Gastrocnemius medialis (tissue), 4 donors: ENCODE data around the gene SPIRE1. TPM values are rescaled to one million over a fixed set of nuclear protein-coding genes. Genes with fewer than 3 reads are reported as not detected.
A peak's percentile ranks its signal among the peaks of the same experiment; 100 is the strongest.
"Not testable (repeated sequence)": the region's sequence is repeated elsewhere in the genome, so short reads cannot be mapped to it uniquely, and the experiment has no call there.

Experiments used
- ATAC-seq, 2 donors: fragments of 150-250 bp; one replicate each; pipeline ENCODE4 v1.9.1; 2016
- DNase-seq, 2 donors: peaks; one replicate each; pipeline ENCODE4 v3.0.0-alpha.2; 2019
- H3K27ac ChIP-seq, 4 donors: fragments of 200-600 bp; sonication (generic); 1 replicate in 1 of 4; 2 replicates in 3 of 4; pipeline ENCODE4 v1.5.1; 2016 to 2018; ENCODE audit warnings: mild to moderate bottlenecking in 2 of 4, moderate library complexity in 1 of 4
- H3K27me3 ChIP-seq, 3 donors: fragments of 200-600 bp; sonication (generic) in 2 of 3; 1 replicate in 1 of 3; 2 replicates in 2 of 3; pipeline versions ENCODE4 v1.5.1 to v1.6.0; 2016 to 2019; ENCODE audit warnings: mild to moderate bottlenecking in 1 of 3, moderate library complexity in 1 of 3
- H3K36me3 ChIP-seq, 2 donors: fragments of 200-600 bp; sonication (generic) in 1 of 2; one replicate each; pipeline ENCODE4 v1.5.1; 2017 to 2018
- H3K4me1 ChIP-seq, 2 donors: fragments of 200-600 bp; sonication (generic) in 1 of 2; one replicate each; pipeline ENCODE4 v1.5.1; 2016 to 2017; ENCODE audit warnings: mild to moderate bottlenecking in 2 of 2
- H3K4me3 ChIP-seq, 4 donors: fragments of 200-600 bp; sonication (generic) in 3 of 4; 1 replicate in 1 of 4; 2 replicates in 3 of 4; pipeline ENCODE4 v1.5.1; 2016 to 2019; ENCODE audit warnings: mild to moderate bottlenecking in 2 of 4
- H3K9me3 ChIP-seq, 3 donors: fragments of 200-600 bp; sonication (generic) in 2 of 3; 1 replicate in 1 of 3; 2 replicates in 2 of 3; pipeline ENCODE4 v1.5.1; 2016 to 2019
- POLR2A ChIP-seq, 2 donors: fragments of 450-650 bp; IDR thresholded peaks; one replicate each; pipeline ENCODE4 v1.6.1; 2017; ENCODE audit warnings: antibody characterized with exemption in 2 of 2, mild to moderate bottlenecking in 2 of 2, moderate library complexity in 2 of 2
- in situ Hi-C, 4 donors: fragments of 200-750 bp; cut with MboI; loops; one replicate each; pipeline versions ENCODE4 v1.15.0 to v1.8.0; 2017; ENCODE audit warnings: low sequenced_read_pairs in 4 of 4
- intact Hi-C: fragments of 100-400 bp; cut with DNase I; formaldehyde crosslinking; loops from one replicate; pipeline ENCODE4 v1.15.1; 2023; ENCODE audit warnings: low total_unique reads
- total RNA-seq, 4 donors: library from RNA; depleted of rRNA; stranded (reverse); fragments of >200 nt; gene quantifications; one replicate each; pipeline versions ENCODE4 v1.1.0 to v1.2.3, GENCODE V29; 2016
- TF ChIP-seq, protein P1 (sequence below), 5 experiments: fragments of 450-650 bp in 3 of 5; fragments of 200-600 bp in 2 of 5; sonication (generic) in 2 of 5; IDR thresholded peaks in 4 of 5; conservative IDR thresholded peaks in 1 of 5; 1 replicate in 4 of 5; 2 replicates in 1 of 5; pipeline ENCODE4 v1.5.1; 2016 to 2019; ENCODE audit warnings: antibody characterized with exemption in 5 of 5, mild to moderate bottlenecking in 3 of 5, moderate library complexity in 3 of 5

Gene SPIRE1
- total RNA-seq, 4 donors from 2014 or later: 48.3 to 82.7 (median 55.1) TPM

DNA sequence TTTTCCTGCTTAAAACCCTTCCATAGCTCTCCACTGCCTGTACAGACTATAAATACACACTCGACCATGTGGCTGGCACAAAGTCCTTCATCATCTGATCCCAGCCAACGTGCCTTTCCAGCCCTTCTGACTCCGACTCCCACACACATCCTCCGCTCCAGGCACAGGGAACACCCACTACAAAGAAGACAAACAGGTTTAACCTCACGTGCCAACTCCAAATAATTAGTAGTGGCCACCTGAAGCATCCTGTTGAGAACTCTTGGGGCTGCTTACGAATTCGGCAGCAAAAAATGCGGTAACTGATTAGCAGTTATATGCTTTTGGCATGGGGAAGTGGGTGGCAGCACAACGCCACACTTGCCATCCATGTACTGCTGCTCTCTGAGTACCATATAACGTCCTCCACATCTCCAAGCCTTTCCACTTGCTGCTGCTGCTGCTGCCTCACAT is 12.1 kb downstream of the SPIRE1 start:
- H3K27me3 ChIP-seq: no peaks in the 10 kb centered on the region
- intact Hi-C loops: loop anchor here (5.0 kb wide), 1 partner anchor 93 kb away; no protein-coding TSS in a partner anchor
- no peaks in the 10 kb centered on the region for H3K36me3 ChIP-seq
- DNase-seq (peak; percentile 78 to 87), ATAC-seq (peak; percentile 99)
- peaks cover 22 to 40% of the 10 kb centered on the region in 2 donors for H3K4me1 ChIP-seq
- H3K4me3 ChIP-seq: peak overlapping the region in 3 of 4 donors; percentile 19 to 26 (median 24)
- peak overlapping the region; percentile 80 to 89 (median 82) for H3K27ac ChIP-seq
- TF ChIP-seq, protein P1, sequence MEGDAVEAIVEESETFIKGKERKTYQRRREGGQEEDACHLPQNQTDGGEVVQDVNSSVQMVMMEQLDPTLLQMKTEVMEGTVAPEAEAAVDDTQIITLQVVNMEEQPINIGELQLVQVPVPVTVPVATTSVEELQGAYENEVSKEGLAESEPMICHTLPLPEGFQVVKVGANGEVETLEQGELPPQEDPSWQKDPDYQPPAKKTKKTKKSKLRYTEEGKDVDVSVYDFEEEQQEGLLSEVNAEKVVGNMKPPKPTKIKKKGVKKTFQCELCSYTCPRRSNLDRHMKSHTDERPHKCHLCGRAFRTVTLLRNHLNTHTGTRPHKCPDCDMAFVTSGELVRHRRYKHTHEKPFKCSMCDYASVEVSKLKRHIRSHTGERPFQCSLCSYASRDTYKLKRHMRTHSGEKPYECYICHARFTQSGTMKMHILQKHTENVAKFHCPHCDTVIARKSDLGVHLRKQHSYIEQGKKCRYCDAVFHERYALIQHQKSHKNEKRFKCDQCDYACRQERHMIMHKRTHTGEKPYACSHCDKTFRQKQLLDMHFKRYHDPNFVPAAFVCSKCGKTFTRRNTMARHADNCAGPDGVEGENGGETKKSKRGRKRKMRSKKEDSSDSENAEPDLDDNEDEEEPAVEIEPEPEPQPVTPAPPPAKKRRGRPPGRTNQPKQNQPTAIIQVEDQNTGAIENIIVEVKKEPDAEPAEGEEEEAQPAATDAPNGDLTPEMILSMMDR (IDR thresholded peaks at IDR 0.05 in 4 of 5, conservative IDR thresholded peaks at IDR 0.05 in 1 of 5): no peak
- TF ChIP-seq POLR2A (IDR thresholded peaks at IDR 0.05): peak in 1 of 2 donors; percentile 42
- no peaks in the 10 kb centered on the region for H3K9me3 ChIP-seq
- in situ Hi-C loops: loop anchor here in 2 of 4 donors (10.0 to 25.0 kb wide), 2 partner anchors 91 to 108 kb away; no protein-coding TSS in a partner anchor

DNA sequence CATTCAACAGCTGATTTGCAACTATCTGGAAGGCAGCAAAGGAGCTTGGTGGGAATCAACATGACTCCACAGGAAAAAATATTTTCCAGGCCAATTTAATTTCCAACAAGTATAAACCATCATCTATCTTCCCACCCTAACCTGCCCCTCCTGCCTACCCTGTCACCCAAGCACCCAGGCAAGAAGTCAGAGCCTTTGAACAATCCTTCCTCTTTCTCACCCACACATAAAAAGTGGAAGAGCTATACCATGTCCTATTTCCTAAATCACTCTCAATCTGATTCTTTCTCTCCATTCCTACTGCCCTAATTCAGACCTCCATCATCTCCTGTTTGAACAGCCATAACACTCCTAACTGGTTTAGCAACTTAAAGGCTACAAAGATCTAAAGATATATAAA is 12.7 kb downstream of the SPIRE1 start:
- in situ Hi-C loops (loop anchor here in 2 of 4 donors (10.0 to 25.0 kb wide), 2 partner anchors 90 to 108 kb away; no protein-coding TSS in a partner anchor), intact Hi-C loops (loop anchor here (5.0 kb wide), 1 partner anchor 93 kb away; no protein-coding TSS in a partner anchor)
- Histone ChIP-seq H3K36me3 (no peaks in the 10 kb centered on the region), H3K4me1 (peaks cover 22 to 40% of the 10 kb centered on the region in 2 donors), H3K4me3 (peak overlapping the region in 1 of 4 donors; percentile 24), H3K27me3 (no peaks in the 10 kb centered on the region), H3K9me3 (no peaks in the 10 kb centered on the region), H3K27ac (peak overlapping the region; percentile 80 to 89 (median 82))
- ATAC-seq: peak; percentile 1 to 6
- no peak for DNase-seq
- TF ChIP-seq, protein P1 (IDR thresholded peaks at IDR 0.05 in 4 of 5, conservative IDR thresholded peaks at IDR 0.05 in 1 of 5): no peak
- no peak for TF ChIP-seq POLR2A (IDR thresholded peaks at IDR 0.05)

DNA sequence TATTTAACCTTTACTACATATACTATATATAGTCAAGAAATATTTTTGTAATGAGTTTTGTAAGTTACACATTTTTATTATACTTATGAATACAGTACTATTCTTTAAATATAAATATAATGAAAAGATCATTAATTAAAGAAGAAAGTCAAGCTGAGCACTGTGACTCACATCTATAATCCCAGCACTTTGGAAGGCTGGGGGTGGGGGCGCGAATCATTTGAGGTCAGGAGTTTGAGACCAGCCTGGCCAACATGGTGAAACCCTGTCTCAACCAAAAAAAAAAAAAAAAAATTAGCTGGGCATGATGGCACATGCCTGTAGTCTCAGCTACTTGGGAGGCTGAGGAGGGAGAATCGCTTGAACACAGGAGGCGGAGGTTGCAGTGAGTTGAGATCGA is 14.2 kb downstream of the SPIRE1 start:
- H3K9me3 ChIP-seq, ATAC-seq, H3K36me3 ChIP-seq, DNase-seq, intact Hi-C loops, H3K27ac ChIP-seq, H3K27me3 ChIP-seq, H3K4me3 ChIP-seq: not testable (repeated sequence)
- H3K4me1 ChIP-seq: peaks cover 22 to 35% of the 10 kb centered on the region in 2 donors
- in situ Hi-C loops: loop anchor here in 2 of 4 donors (10.0 to 25.0 kb wide), 2 partner anchors 89 to 106 kb away; no protein-coding TSS in a partner anchor

DNA sequence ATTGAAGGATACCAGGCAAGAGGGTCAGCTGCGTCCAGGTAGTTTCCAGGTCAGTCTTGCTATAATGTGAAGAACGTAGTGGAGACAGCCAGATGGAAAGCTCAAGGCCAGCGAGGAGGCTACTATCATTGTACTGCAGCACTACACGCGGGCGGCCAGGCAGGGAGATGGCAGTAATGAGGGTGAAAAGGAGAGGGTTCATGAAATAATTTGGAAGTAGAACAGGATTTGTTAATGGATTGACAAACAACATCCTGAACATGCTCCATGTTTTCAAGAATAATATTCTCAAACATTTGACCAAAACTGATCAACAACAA is 17.1 kb downstream of the SPIRE1 start:
- Histone ChIP-seq H3K27ac (peak overlapping the region in 3 of 4 donors; percentile 53 to 71 (median 54)), H3K27me3 (no peaks in the 10 kb centered on the region), H3K4me1 (peaks cover 17 to 23% of the 10 kb centered on the region in 2 donors), H3K4me3 (no peak overlapping the region), H3K36me3 (no peaks in the 10 kb centered on the region), H3K9me3 (no peaks in the 10 kb centered on the region)
- intact Hi-C loops: no loop called here
- in situ Hi-C loops: loop anchor here in 2 of 4 donors (10.0 to 25.0 kb wide), 2 partner anchors 86 to 104 kb away; no protein-coding TSS in a partner anchor
- TF ChIP-seq POLR2A (IDR thresholded peaks at IDR 0.05): no peak
- TF ChIP-seq, protein P1 (IDR thresholded peaks at IDR 0.05 in 4 of 5, conservative IDR thresholded peaks at IDR 0.05 in 1 of 5): no peak
- ATAC-seq (peak; percentile 1 to 2), DNase-seq (no peak)

DNA sequence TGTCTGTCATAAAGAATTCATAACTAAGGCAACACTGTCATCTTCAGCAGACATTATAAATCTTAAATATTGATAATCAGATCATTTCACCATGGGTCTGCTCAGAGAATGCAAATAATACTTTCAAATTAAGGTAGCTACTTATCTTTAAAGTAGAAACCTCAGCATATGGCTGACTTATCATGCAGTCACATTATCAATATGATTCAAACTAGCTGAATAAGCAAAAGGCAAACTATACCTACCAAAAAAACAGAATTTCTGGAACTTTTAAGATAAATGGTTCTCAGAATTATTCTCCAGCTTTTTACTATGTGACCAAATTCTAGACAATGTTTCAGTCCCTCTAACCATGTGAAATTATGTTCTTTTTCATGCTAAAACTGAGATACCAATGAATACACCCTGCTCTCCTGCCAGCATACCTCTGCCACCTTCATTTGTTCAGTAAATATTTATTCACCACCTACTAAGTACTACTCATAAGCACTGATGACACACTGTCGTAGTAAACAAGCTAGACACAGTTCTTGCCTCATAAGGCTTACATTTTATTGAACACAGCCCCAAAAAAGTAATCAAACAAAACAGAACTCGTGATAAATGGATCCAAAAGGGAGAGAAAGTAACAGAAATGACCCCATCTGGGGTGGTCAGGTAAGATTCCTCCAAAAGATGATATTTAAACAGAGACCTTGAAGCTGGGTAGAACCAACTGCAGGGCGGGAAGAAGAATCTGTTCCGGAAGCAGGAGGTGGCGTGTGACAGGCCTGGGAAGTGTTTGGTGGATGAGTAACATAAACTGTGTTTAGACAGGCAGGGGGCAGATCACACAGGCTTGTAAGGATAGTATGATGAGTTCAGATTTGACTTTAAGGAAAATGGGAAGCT is 17.7 kb downstream of the SPIRE1 start:
- DNase-seq: peak; percentile 39 to 48
- intact Hi-C loops (no loop called here), in situ Hi-C loops (loop anchor here in 3 of 4 donors (10.0 to 25.0 kb wide), 3 partner anchors 85 to 105 kb away; no protein-coding TSS in a partner anchor)
- peak; percentile 79 to 89 for ATAC-seq
- Histone ChIP-seq H3K27me3 (no peaks in the 10 kb centered on the region), H3K36me3 (no peaks in the 10 kb centered on the region), H3K4me3 (no peak overlapping the region), H3K9me3 (no peaks in the 10 kb centered on the region), H3K4me1 (peaks cover 11 to 18% of the 10 kb centered on the region in 2 donors), H3K27ac (peak overlapping the region in 3 of 4 donors; percentile 53 to 71 (median 54))
- no peak for TF ChIP-seq POLR2A (IDR thresholded peaks at IDR 0.05)
- TF ChIP-seq, protein P1 (IDR thresholded peaks at IDR 0.05 in 4 of 5, conservative IDR thresholded peaks at IDR 0.05 in 1 of 5): no peak
